ENCODE data around the gene DTL.

GRCh38 chr1:212118872-212119260 is 83.3 kb downstream of the DTL start:
- TF ChIP-seq ZNF264 (CRISPR knock-in tag; IDR thresholded peaks at IDR 0.05), result no peak
- no peak for TF ChIP-seq POLR2A (IDR thresholded peaks at IDR 0.05; ENCODE audit: insufficient read depth in 1 of 2, low read depth in 2 of 2, low read length in 2 of 2)
- TF ChIP-seq CTCF (CRISPR knock-in tag; IDR thresholded peaks at IDR 0.05), result no peak
- TF ChIP-seq POLR2AphosphoS5 (IDR thresholded peaks at IDR 0.05; ENCODE audit: low read depth, low read length), result no peak
- TF ChIP-seq STAT5B (CRISPR knock-in tag; IDR thresholded peaks at IDR 0.05), result no peak
- no peak for TF ChIP-seq ZNF652 (CRISPR knock-in tag; IDR thresholded peaks at IDR 0.05; ENCODE audit: borderline replicate concordance, low read depth)

Data from HepG2 (cell line).